ENCODE results near the gene LSM4.

GRCh38 chr19:18366021-18366435 is 43.2 kb upstream of the LSM4 start:
- TF ChIP-seq, protein P1, sequence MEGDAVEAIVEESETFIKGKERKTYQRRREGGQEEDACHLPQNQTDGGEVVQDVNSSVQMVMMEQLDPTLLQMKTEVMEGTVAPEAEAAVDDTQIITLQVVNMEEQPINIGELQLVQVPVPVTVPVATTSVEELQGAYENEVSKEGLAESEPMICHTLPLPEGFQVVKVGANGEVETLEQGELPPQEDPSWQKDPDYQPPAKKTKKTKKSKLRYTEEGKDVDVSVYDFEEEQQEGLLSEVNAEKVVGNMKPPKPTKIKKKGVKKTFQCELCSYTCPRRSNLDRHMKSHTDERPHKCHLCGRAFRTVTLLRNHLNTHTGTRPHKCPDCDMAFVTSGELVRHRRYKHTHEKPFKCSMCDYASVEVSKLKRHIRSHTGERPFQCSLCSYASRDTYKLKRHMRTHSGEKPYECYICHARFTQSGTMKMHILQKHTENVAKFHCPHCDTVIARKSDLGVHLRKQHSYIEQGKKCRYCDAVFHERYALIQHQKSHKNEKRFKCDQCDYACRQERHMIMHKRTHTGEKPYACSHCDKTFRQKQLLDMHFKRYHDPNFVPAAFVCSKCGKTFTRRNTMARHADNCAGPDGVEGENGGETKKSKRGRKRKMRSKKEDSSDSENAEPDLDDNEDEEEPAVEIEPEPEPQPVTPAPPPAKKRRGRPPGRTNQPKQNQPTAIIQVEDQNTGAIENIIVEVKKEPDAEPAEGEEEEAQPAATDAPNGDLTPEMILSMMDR (conservative IDR thresholded peaks at IDR 0.05; ENCODE audit: low read length): no peak
- TF ChIP-seq EZH2phosphoT487 (IDR thresholded peaks at IDR 0.05; ENCODE audit: borderline replicate concordance): no peak

Measured in Loucy (cell line).